ENCODE data around the gene UBIAD1. TPM values are rescaled to one million over a fixed set of nuclear protein-coding genes. Genes with fewer than 3 reads are reported as not detected.

UBIAD1 gene
- total RNA-seq, 1 donor from 2014 or later = 15.4 TPM

DNA sequence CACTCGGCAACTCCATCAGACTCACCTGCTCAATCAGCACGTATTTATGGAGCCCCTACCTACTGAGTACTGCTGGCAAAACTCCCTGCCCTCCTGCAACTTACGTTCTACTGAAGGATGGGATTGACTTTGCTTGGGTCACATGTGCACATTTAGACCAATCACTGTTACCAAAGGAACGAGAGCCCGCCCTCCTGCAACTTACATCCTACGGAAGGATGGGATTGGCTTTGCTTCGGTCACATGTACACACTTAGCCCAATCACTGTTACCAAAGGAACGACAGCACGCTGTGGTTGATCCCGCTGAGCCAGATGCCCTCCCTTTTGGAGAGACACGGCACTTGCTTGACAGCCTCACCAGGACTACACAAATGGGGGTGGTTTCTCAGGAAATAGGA lies 46.0 kb downstream of the UBIAD1 start:
- peaks cover 1% of the 10 kb centered on the region for H3K4me1 Mint-ChIP-seq (ENCODE audit: low read depth, unreplicated experiment)
- H3K27me3 Mint-ChIP-seq (ENCODE audit: low read depth, unreplicated experiment) = peaks cover 25% of the 10 kb centered on the region
- no peaks in the 10 kb centered on the region for H3K9me3 Mint-ChIP-seq (ENCODE audit: unreplicated experiment)
- DNase-seq (ENCODE audit: low read depth) (no peak), FAIRE-seq (no peak)
- H3K9me3 ChIP-seq (ENCODE audit: insufficient read depth, low read depth, low read length) = no peaks in the 10 kb centered on the region
- H3K4me2 ChIP-seq (ENCODE audit: low read length) = no peak overlapping the region
- H2AFZ ChIP-seq (ENCODE audit: low read depth, low read length) = no peak overlapping the region
- H3K27ac Mint-ChIP-seq (ENCODE audit: unreplicated experiment) = no peak overlapping the region
- H3K9ac ChIP-seq (ENCODE audit: low read length) = no peak overlapping the region
- H4K20me1 ChIP-seq (ENCODE audit: insufficient read depth, low read length) = no peaks in the 10 kb centered on the region
- no peaks in the 10 kb centered on the region for H3K4me1 ChIP-seq (ENCODE audit: insufficient read depth, low read length)
- H3K27me3 ChIP-seq (ENCODE audit: insufficient read depth, low read length) = peaks cover 23% of the 10 kb centered on the region
- H3K36me3 Mint-ChIP-seq (ENCODE audit: low read depth, unreplicated experiment) = no peaks in the 10 kb centered on the region
- TF ChIP-seq, protein P1, sequence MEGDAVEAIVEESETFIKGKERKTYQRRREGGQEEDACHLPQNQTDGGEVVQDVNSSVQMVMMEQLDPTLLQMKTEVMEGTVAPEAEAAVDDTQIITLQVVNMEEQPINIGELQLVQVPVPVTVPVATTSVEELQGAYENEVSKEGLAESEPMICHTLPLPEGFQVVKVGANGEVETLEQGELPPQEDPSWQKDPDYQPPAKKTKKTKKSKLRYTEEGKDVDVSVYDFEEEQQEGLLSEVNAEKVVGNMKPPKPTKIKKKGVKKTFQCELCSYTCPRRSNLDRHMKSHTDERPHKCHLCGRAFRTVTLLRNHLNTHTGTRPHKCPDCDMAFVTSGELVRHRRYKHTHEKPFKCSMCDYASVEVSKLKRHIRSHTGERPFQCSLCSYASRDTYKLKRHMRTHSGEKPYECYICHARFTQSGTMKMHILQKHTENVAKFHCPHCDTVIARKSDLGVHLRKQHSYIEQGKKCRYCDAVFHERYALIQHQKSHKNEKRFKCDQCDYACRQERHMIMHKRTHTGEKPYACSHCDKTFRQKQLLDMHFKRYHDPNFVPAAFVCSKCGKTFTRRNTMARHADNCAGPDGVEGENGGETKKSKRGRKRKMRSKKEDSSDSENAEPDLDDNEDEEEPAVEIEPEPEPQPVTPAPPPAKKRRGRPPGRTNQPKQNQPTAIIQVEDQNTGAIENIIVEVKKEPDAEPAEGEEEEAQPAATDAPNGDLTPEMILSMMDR (IDR thresholded peaks at IDR 0.05; ENCODE audit: insufficient read depth, low read depth, low read length) = no peak
- TF ChIP-seq EZH2 (IDR thresholded peaks at IDR 0.05; ENCODE audit: insufficient read depth, low read length) = no peak
- no peak overlapping the region for H3K4me3 Mint-ChIP-seq (ENCODE audit: unreplicated experiment)
- no peak overlapping the region for H3K4me3 ChIP-seq (ENCODE audit: insufficient read depth, low read depth, low read length)
- H3K79me2 ChIP-seq (ENCODE audit: insufficient read depth, low read length) = no peaks in the 10 kb centered on the region
- no peak overlapping the region for H3K27ac ChIP-seq (ENCODE audit: low read depth, low read length)
- no peaks in the 10 kb centered on the region for H3K36me3 ChIP-seq (ENCODE audit: insufficient read depth, low read length)

DNA sequence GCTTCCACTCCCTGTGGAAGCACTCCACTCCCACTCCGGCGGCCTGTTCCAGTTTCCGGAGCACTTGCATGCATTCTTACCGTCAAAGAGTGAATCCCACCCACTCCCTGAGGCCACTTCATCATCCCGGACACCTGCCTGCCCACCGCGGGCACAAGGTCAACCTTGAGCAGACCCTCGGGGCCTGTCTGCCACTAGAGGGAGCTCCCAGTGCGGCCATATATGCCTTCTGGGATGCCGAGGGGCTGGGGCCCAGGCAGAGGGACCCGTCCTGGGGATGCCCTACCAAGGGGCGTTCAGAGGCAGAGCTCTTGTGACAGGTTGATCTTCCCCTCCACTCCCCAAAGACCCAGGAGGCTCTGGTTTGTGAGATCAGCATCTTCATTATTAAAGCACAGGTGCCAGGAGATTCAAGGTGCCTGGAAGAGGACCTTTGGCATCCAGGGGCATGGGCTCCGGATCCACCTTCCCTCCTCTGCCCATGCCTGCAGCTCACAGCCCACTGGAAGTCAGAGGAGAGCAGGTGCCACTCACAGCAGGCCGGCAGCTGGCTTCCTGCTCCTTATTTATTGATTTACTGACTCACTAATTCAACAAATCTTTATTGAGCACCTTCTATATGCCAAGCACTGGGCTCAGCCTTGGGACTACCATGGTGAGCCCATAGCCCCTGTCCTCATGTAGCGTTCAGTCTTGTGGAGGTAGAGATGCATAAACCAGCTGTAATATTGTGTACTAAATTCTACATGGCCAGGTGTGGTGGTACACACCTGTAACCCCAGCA lies 47.3 kb downstream of the UBIAD1 start:
- Histone ChIP-seq H3K4me2 (ENCODE audit: low read length) (no peak overlapping the region), H3K9ac (ENCODE audit: low read length) (no peak overlapping the region), H3K36me3 (ENCODE audit: insufficient read depth, low read length) (no peaks in the 10 kb centered on the region), H3K9me3 (ENCODE audit: insufficient read depth, low read depth, low read length) (no peaks in the 10 kb centered on the region), H3K79me2 (ENCODE audit: insufficient read depth, low read length) (no peaks in the 10 kb centered on the region), H2AFZ (ENCODE audit: low read depth, low read length) (no peak overlapping the region), H3K27ac (ENCODE audit: low read depth, low read length) (no peak overlapping the region), H4K20me1 (ENCODE audit: insufficient read depth, low read length) (no peaks in the 10 kb centered on the region), H3K4me1 (ENCODE audit: insufficient read depth, low read length) (no peaks in the 10 kb centered on the region), H3K4me3 (ENCODE audit: insufficient read depth, low read depth, low read length) (no peak overlapping the region), H3K27me3 (ENCODE audit: insufficient read depth, low read length) (peaks cover 22% of the 10 kb centered on the region)
- Mint-ChIP-seq H3K9me3 (ENCODE audit: unreplicated experiment) (no peaks in the 10 kb centered on the region), H3K4me1 (ENCODE audit: low read depth, unreplicated experiment) (peaks cover 1% of the 10 kb centered on the region), H3K4me3 (ENCODE audit: unreplicated experiment) (no peak overlapping the region), H3K27me3 (ENCODE audit: low read depth, unreplicated experiment) (peaks cover 28% of the 10 kb centered on the region), H3K36me3 (ENCODE audit: low read depth, unreplicated experiment) (no peaks in the 10 kb centered on the region), H3K27ac (ENCODE audit: unreplicated experiment) (no peak overlapping the region)
- TF ChIP-seq, protein P1 (IDR thresholded peaks at IDR 0.05; ENCODE audit: insufficient read depth, low read depth, low read length) = peak; percentile 16
- no peak for TF ChIP-seq EZH2 (IDR thresholded peaks at IDR 0.05; ENCODE audit: insufficient read depth, low read length)
- DNase-seq (ENCODE audit: low read depth) (no peak), FAIRE-seq (no peak)
